NCI-H446 (cell line): ENCODE measurements around the gene OR56A4.

Experiments
- DNase-seq, 2 experiments: peaks; one replicate each; lab custom pipeline; 2025; lab: John Stamatoyannopoulos, UW

Gene OR56A4, protein sequence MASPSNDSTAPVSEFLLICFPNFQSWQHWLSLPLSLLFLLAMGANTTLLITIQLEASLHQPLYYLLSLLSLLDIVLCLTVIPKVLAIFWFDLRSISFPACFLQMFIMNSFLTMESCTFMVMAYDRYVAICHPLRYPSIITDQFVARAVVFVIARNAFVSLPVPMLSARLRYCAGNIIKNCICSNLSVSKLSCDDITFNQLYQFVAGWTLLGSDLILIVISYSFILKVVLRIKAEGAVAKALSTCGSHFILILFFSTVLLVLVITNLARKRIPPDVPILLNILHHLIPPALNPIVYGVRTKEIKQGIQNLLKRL

DNA sequence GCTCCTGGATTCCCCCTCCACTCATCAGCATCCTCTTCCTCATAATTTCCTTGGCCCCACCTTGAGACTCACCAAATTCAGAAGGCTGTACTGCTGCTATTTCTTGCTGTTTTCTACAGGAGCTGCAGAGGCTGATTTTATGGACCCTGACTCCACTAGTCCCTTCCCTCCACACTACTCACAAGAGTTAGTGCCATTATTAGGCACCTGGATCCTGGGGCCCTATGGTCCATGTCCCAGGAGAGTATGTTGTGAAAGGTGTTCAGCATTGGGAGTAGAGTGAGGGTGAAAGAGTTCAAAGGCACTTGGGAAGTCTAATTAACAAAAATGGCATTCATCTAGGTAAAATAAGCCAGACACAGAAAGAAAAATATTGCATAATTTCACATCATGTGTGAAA is at the start of gene OR56A4:
Gene OR56A4, minus strand, starts transcription at position 101 of the 400 bp plus-strand sequence. CDS start 3,954 bp downstream, outside the sequence.
- DNase-seq = no peak

DNA sequence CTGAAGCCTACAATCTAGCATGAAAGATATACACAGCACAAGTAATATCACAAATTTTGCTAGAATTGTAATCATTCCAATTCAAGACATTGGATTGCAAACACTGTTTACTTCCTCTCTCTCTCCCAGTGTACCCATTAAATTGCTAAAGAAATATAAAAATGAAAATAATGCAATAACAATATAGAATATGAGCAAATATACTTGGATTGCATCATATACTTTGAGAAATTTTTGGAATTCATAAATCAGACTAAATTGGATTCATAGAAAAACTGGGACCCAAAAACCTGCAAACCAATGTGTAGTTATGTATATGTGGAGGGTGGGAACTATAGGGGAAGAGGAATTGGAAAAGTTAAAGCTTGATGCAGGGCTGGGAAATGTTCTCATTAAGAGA is 48.8 kb upstream of the OR56A4 start:
- no peak for DNase-seq

DNA sequence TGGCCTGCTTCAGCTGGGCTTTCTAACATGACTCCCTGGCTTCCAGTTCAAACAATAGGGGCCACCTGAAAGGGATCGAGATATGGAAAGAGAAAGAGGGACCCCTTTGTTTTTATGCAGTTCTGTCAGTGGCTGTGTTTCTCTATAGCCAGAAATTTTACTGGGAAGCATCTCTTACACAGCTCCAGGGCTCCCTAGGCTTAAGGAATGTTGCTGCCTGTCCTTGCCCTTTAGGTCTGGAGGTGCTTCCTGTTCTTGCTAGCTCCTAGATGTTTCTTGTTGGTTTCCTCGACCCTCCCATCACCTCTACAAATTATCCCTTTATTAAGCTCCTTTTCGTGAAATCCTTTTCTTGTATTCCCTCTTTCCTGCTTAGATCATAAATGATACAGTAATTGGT is 45.6 kb upstream of the OR56A4 start:
- DNase-seq = no peak

DNA sequence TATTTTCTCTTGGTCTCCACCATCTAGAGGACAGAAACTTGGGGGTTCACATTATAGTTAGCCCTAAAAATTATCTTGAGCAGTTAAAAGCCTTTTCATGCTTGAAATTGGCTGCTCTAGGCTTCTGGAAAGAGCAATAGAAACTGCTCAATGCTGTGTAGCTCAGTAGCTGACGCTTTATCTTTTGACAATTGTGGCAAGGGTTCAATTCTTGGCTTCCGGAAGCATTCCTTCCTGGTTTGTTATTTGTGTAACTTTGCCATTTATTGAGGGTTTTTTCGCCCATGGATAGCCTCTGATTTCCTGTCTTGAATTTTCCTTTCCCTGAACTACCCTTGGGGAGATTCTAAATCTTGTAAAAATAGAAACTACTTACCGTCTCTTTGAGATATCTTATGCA is 34.1 kb upstream of the OR56A4 start:
- no peak for DNase-seq

DNA sequence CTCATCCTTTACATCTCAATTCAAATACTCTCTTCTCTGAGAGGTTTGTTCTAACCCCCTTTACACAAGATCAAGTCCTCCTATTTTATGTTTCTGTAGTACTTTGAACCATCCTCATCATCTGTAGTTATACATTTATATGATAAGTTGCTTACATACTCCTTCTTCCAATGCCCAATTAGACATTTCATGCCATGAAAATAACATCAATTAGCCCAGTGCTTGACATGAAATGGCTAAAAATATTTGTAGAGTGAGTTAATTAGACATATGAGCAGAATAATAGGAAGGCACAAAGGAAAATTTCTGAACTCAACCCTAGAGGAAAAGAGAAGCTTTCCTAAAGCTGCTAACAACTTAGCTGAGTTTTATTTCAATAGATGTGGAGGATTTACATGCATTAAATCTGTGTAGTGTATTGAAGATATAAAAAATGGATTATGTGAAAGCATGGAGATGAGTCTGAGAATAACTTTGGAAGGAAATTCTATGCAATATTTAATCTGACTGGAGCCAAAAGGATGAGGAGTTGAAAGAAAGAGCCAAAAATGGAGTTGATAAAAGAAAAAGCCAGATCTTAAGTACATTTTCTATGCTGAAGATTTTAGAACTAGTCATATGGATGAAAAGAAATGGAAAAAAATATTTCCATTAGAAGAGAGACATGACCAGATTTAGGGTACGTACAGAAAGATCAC is 24.1 kb upstream of the OR56A4 start, which contains the start of gene OR56A1:
Gene OR56A1, minus strand, starts transcription at position 51 of the 698 bp plus-strand sequence. CDS start 3,066 bp downstream, outside the sequence.
- no peak for DNase-seq

DNA sequence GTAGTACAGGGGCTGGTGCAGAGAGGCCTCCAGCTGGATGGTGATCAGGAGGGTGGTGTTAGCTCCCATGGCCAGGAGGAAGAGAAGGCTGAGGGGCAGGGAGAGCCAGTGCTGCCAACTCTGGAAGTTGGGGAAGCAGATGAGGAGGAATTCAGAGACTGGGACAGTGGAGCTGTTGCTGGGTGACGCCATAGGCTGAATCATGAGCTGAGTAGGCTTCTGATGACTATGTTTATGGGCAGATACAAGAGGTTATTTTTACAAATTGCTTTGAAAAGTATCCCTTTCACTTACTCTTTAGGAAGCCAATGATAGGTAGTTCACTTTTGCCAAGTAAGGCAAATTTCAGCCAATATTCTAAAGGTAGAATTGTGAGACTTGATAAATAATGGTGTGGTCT is 20.8 kb upstream of the OR56A4 start:
- DNase-seq = no peak

DNA sequence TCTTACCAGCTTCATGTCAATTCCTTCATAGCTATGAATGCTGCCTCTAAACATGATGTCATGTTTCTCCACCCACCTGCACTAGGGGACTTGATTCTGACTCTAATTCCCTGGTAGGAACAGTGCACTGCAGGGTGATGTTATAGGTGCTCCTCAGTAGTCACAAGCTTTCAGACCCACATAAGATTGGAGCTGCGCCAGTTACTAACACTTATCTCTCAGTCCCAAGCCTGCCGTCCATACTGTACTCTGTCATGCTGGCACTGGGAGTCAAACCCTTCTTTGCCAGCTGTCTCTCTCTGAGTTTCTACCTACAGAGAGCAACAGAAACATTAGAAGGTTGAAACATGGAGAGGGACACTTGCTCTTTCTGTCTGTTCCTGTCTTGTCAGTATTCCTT is 18.3 kb upstream of the OR56A4 start:
- no peak for DNase-seq

DNA sequence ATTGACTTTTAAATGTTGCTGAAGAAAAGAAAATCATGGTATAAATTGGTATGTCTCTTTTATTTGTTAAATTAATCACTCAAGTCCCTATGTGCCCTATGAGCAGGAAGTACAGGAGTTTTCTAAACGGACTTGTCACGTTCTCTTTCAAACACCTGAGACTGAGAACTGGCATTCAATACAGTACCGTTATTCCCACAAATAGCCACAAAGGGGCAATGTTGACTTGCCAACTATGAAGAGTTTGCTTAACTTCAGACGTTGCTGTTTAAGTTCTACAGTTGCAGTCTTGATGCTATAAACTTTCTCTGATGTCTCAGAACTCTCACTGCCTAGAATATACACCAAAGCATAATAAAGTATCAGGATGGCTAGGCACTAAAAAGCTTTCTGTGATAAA is 16.2 kb upstream of the OR56A4 start:
- peak in 1 of 2 experiments; percentile 18 for DNase-seq

DNA sequence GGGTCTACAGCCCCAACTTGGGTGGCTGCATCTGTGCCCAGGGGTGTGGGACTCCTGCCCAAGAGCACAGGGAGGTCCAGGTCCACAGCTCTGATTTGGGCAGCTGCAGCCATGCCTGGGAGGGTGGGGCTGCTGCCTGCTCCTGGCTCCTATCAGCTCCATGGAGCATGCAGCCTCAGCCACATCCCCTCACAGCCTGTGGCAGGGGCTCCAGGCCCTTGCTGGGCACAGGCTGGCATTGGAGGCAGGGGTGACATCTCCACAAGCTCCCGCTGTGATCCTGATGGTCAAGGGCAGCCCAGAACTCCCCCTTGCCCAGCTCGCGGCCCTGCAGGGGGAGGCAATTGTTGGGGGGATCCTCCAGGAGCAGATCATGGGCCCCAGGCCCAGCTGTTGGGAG is 6.3 kb upstream of the OR56A4 start:
- no peak for DNase-seq

DNA sequence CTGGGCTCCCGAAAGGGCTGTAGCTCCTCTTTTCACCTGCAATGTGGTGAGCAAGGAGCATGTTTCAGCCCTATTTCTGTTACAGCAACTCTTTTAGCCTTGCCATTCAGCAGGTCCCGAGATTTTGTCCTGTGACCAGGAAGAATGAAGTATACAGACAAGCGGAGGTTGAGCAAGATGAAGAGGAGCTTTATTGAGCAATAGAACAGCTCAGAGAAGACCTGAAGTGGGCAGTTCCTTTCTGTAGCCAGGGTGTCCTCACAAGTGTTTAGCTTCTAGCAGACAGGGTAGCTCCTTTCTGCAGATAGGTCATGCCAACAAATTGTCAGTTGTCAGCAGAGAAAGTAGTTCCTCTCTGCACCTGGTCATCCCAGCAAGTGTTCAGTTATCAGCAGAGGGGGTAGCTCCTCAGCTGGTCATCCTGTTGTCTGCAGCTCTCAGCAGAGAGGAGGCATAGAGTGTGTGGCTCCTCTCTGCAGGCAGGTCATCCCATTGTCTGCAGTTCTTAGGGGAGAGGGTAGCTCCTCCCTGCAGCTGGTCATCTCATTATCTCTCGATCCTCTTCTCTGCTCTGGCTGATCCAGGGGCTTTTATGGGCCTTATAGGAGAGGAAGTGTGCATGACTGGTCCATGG is 5.4 kb upstream of the OR56A4 start:
- DNase-seq = no peak

DNA sequence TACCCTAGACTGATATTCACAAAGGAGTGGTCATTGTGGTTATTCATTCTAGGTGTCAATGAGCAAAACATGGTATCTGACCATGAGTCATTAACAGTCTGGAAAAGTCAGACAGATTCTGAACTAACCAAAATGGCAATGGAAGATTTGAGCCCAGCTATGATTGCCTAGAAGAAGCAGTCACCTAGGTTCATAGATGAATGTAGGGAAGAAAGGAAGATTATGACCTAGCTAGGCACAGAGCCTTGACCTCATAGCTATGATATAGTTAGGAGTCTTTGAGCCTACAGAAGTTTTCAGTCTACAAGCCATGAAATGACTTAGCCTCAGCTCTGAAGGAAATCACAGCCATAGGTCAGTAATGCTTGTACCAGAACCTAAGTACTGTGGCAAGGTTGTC is 351 bp downstream of the OR56A4 start:
- no peak for DNase-seq

DNA sequence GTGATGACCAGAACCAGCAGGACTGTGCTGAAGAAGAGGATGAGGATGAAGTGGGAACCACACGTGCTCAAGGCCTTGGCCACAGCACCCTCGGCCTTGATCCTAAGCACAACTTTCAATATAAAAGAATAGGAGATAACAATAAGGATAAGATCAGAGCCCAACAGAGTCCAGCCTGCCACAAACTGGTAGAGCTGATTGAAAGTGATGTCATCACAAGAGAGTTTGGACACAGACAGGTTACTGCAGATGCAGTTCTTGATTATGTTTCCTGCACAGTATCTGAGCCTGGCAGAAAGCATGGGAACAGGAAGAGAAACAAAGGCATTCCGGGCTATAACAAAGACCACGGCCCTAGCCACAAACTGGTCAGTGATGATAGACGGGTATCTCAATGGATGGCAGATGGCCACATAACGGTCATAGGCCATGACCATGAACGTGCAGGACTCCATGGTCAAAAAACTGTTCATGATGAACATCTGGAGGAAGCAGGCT is 4.5 kb downstream of the OR56A4 start:
- no peak for DNase-seq

DNA sequence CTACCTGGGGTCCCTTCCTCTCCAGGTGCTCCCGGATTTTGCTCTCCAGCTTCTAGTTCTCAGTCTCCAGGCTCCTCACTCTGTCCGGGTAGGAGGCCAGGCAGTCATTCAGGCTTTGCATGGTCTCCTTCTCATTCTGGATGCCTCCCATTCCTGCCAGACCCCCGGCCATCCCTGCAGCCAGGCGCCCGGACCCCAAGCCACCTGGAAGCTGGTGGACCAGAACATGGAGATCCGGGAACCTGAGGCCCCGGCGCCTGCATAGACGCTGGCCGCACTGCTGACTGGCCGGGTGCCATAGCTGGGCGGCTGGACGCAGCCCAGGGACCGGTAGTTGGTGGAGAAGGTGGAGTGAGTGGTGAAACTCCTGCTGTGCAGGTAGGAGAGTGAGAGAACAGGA is 12.0 kb downstream of the OR56A4 start:
- no peak for DNase-seq

DNA sequence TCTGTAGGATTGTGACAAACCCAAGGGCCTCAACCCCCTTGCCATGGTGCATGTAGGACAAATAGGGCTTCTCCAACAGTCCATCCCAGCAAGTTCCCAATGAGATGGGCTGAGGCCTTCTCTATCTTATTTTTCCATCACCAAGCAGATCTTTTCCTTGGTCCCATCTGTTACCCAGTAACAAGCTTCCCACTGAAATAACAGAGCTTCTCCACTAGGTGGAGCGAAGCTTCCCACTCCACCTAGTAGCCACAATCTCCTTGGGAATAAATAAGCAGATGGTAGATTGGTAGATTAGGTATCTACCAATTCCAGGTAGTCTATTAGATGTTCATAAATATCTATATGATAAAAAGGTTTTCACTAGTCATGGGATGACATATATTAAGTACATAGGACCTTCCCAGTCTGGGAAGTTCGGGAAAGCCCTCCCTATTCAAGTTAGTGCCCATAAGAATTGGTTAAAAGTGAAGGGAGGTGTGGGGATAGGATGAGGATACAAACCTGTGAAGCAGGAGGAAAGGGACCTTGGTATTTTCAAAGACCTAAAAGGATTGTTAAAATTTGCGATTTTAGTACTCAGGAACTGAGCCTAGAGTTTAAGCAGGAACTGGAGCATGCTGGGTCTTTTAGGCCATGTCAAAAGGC is 14.0 kb downstream of the OR56A4 start:
- peak in 1 of 2 experiments; percentile 23 for DNase-seq

DNA sequence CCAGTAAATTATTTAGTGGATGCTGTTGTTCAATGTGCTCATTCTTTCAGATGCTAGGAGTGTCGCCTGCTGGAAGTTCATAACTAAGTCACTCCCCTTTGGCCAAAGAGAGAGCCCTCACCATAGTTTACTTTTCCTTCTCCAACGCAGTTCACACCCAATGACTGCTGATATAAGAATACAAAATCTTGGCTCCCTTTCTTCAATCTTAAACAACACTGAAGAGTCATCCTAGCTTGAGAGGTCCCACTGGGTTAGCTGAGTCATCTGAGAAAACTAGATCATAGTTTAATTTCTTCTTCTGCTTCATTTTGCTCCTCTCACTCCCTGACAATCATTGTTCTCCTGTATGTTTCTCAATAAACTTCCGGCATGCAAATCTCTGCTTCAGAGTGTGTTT is 14.6 kb downstream of the OR56A4 start:
- DNase-seq = no peak

DNA sequence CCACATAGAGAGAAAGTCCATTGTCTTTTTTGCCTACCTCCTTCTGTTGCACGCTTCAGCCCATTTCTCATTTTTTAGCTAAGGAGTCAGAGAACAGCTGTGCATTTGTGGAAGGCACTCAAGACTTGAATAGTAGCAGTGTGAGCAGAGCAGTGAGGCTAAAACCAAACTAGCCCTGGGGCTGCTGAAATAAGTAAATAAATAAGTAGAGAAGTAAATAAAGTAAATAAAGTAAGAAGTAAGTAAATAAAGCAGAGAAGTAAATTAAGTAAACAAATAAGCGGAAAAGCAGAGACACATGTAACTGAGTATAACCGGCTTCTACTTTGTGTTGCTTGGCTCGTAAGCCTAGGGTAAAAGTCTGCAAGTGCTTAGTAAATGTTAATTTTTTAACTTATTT is 17.5 kb downstream of the OR56A4 start:
- DNase-seq = no peak

DNA sequence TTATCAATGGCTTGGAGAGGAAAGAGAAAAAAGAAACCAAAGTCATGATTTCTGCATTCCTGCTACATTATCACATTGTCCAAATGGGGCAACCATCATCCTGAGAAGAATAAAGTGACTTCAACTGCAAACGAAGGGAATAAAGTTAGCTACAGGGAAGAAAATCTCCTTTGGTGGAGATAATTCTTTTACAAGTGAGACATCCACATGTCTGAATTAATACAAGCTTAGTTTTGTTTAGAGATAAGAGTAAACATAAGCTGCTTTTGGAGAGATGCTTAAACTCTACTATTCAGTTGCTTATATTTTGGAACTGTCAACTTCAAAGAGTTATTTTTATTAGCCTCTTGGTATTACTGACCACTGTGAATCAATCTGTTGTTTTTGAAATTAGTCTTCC is 19.9 kb downstream of the OR56A4 start, which contains the start of gene OR52L1:
Gene OR52L1, minus strand, starts transcription at position 101 of the 400 bp plus-strand sequence. Its CDS starts 55 bp downstream, at position 46.
- DNase-seq = no peak

DNA sequence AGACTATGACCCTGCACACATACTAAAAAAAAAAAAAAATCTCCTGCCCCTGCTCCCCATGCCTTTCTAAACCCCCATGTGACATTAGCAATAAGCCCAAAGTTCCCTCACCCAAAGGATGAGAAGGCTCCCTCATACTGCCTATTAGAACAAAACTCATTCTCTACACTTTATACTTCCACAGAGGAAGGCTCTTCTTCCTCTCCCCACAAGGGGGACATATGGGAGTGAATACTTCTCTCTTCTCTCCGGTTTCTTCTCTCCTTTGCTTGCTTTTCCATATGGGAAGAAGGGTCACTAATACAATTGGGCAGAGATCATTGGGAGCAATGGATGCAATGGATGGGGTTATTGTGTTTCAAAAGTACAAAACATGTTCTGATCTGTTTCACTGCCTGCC is 23.3 kb downstream of the OR56A4 start:
- no peak for DNase-seq

DNA sequence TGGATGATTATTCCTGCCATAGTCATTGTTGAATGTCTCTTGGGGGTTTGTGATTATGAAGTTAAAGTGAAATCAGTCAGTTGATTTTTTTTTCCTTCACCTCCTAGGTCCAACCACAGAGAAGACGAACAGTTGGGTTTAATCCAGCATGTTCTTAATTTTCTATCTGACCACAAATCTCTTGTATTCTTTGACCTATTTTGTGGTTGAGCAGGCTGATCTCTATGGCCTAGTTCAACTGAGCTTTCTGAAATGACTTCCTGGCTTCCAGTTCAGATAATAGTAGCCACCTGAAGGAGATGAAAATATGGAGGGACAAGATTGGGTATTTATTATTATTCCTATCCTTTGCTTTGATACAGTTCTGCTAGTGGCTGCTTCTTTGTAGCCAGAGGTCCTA is 33.2 kb downstream of the OR56A4 start:
- DNase-seq = no peak

DNA sequence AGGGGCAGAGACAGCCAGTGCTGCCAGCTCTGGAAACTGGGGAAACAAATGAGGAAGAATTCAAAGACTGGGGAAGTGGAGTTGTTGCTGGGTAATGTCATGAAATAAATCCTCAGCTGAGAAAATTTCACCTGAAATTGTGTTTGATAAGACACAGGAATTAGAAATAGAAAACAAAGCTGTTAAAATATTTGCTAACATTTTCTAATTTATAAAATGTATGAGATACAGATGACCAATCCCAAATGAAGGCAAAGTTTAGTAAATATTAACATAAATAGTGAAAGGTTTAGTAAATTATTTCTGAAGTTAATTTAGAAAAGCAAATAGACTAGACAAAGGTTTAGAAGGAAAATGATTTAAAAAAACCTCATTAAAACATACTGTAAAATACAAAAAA is 38.4 kb downstream of the OR56A4 start, which contains the start of gene OR56A5:
Gene OR56A5, minus strand, starts transcription at position 101 of the 400 bp plus-strand sequence. Its CDS starts 0 bp downstream, at position 101.
- no peak for DNase-seq

DNA sequence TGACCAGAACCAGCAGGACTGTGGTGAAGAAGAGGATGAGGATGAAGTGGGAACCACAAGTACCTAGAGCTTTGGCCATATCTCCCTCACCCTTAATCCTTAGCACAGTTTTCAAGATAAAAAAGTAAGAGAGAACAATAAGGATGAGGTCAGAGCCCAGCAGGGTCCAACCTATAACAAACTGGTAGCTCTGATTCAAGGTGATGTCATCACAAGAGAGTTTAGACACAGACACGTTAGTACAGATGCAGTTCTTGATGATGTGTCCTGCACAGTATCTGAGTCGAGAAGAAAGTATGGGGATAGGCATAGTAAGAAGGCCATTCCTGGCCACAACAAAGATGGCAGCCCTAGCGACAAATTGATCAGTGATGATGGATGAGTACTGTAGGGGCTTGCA is 39.0 kb downstream of the OR56A4 start:
- no peak for DNase-seq

DNA sequence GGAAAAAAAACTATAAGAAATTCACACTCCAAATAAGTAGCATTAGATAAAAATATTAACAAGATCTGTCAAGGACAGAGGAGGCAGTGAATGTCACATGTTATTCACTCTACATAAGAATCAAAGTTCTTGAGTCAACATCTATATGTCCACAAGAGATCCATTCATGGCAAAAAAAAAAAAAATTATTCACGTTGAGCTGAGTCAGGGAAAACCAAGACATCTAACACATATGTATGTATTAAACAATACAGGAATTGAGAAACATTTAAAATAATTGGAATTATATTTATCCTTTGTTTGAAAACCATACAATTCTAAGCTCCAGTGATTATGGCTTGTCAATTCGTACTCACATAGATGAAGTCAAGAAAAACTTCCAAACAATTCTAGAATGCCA is 39.8 kb downstream of the OR56A4 start:
- no peak for DNase-seq
